GM21825 (cell line): ENCODE measurements around the gene HRH1.

ENCODE experiments used
- ATAC-seq: cut with Tn5 transposase; IDR thresholded peaks from one replicate; pipeline ENCODE4 v1.9.1; 2021; ENCODE audit warnings: mild to moderate bottlenecking, moderate library complexity; ENCODE audit not compliant: unreplicated experiment

HRH1 gene

GRCh38 chr3:11306817-11307589, 152.7 kb downstream of the HRH1 start:
- ATAC-seq, result no peak

- no peak for ATAC-seq
Observed at GRCh38 chr3:11307830-11308432, 153.6 kb downstream of the HRH1 start.

- ATAC-seq, result no peak
Observed at GRCh38 chr3:11310258-11310657, 156.0 kb downstream of the HRH1 start.

GRCh38 chr3:11312166-11312565, 157.9 kb downstream of the HRH1 start:
- no peak for ATAC-seq
